ENCODE data around the gene LZTR1. TPM values are rescaled to one million over a fixed set of nuclear protein-coding genes. Genes with fewer than 3 reads are reported as not detected.

Gene LZTR1
- polyA plus RNA-seq, 1 donor from 2014 or later: 11.9 TPM

GRCh38 chr22:21014726-21015465 lies 32.8 kb downstream of the LZTR1 start, which contains the start of gene P2RX6:
Gene P2RX6 (plus strand): TSS chr22:21015165. CDS start chr22:21015175, 10 bp downstream.
- Mint-ChIP-seq H3K27ac (peak within 1 kb of the TSS; percentile 94 to 97 (median 95)), H3K9me3 (no peaks in the 10 kb centered on the region), H3K4me3 (peak within 1 kb of the TSS; percentile 84 to 97 (median 91)), H3K27me3 (no peaks in the 10 kb centered on the region), H3K4me1 (peaks cover 10 to 18% (median 11%) of the 10 kb centered on the region in 3 donors), H3K36me3 (no peaks in the 10 kb centered on the region)

GRCh38 chr22:21015466-21016006 lies 33.4 kb downstream of the LZTR1 start:
- Mint-ChIP-seq H3K4me3 (peak overlapping the region in 1 of 4 donors; percentile 33), H3K27me3 (no peaks in the 10 kb centered on the region), H3K27ac (peak overlapping the region in 2 of 3 donors; percentile 74 to 94), H3K9me3 (no peaks in the 10 kb centered on the region), H3K4me1 (peaks cover 10 to 18% (median 11%) of the 10 kb centered on the region in 3 donors), H3K36me3 (no peaks in the 10 kb centered on the region)

- Mint-ChIP-seq H3K9me3 (no peaks in the 10 kb centered on the region), H3K4me1 (peaks cover 8 to 18% (median 11%) of the 10 kb centered on the region in 3 donors), H3K36me3 (no peaks in the 10 kb centered on the region), H3K4me3 (peak overlapping the region in 3 of 4 donors; percentile 32 to 72 (median 49)), H3K27ac (peak overlapping the region in 1 of 3 donors; percentile 25), H3K27me3 (no peaks in the 10 kb centered on the region)
These were observed 34.7 kb downstream of the LZTR1 start for GRCh38 chr22:21016644-21017420.

GRCh38 chr22:21018314-21018713 lies 36.2 kb downstream of the LZTR1 start:
- Mint-ChIP-seq H3K27me3 (no peaks in the 10 kb centered on the region), H3K9me3 (no peaks in the 10 kb centered on the region), H3K27ac (no peak overlapping the region)

GRCh38 chr22:21020802-21021429 lies 38.8 kb downstream of the LZTR1 start:
- peaks cover 0 to 6% (median 3%) of the 10 kb centered on the region in 3 donors for H3K4me1 Mint-ChIP-seq
- no peaks in the 10 kb centered on the region for H3K27me3 Mint-ChIP-seq
- no peaks in the 10 kb centered on the region for H3K36me3 Mint-ChIP-seq
- peak overlapping the region in 1 of 3 donors; percentile 86 for H3K27ac Mint-ChIP-seq
- H3K4me3 Mint-ChIP-seq: peak overlapping the region in 1 of 4 donors; percentile 29
- H3K9me3 Mint-ChIP-seq: peaks cover 0 to 2% (median 0%) of the 10 kb centered on the region in 3 donors

More at GRCh38 chr22:21018314-21018713, 36.2 kb downstream of the LZTR1 start:
- H3K4me3 Mint-ChIP-seq: no peak overlapping the region
- H3K36me3 Mint-ChIP-seq: no peaks in the 10 kb centered on the region
- H3K4me1 Mint-ChIP-seq: peaks cover 8 to 14% (median 11%) of the 10 kb centered on the region in 3 donors

- peaks cover 0 to 2% (median 0%) of the 10 kb centered on the region in 3 donors for H3K9me3 Mint-ChIP-seq
- peaks cover 0 to 6% (median 3%) of the 10 kb centered on the region in 3 donors for H3K4me1 Mint-ChIP-seq
These were observed 40.4 kb downstream of the LZTR1 start for GRCh38 chr22:21022507-21022906.

GRCh38 chr22:21022955-21023614 lies 41.0 kb downstream of the LZTR1 start:
- H3K36me3 Mint-ChIP-seq: no peaks in the 10 kb centered on the region
- H3K4me3 Mint-ChIP-seq: no peak overlapping the region
- no peaks in the 10 kb centered on the region for H3K27me3 Mint-ChIP-seq
- H3K9me3 Mint-ChIP-seq: peaks cover 0 to 2% (median 0%) of the 10 kb centered on the region in 3 donors
- H3K27ac Mint-ChIP-seq: peak overlapping the region in 1 of 3 donors; percentile 82
- H3K4me1 Mint-ChIP-seq: peaks cover 0 to 6% (median 3%) of the 10 kb centered on the region in 3 donors

More at GRCh38 chr22:21022507-21022906, 40.4 kb downstream of the LZTR1 start:
- no peaks in the 10 kb centered on the region for H3K36me3 Mint-ChIP-seq
- peak overlapping the region in 1 of 3 donors; percentile 82 for H3K27ac Mint-ChIP-seq
- no peak overlapping the region for H3K4me3 Mint-ChIP-seq
- H3K27me3 Mint-ChIP-seq: no peaks in the 10 kb centered on the region

GRCh38 chr22:21025266-21025665 lies 43.2 kb downstream of the LZTR1 start:
- Mint-ChIP-seq H3K27ac (peak overlapping the region in 1 of 3 donors; percentile 80), H3K27me3 (peaks cover 7% of the 10 kb centered on the region), H3K9me3 (peaks cover 0 to 2% (median 0%) of the 10 kb centered on the region in 3 donors), H3K4me3 (peak overlapping the region in 1 of 4 donors; percentile 58), H3K4me1 (peaks cover 0 to 6% (median 3%) of the 10 kb centered on the region in 3 donors), H3K36me3 (no peaks in the 10 kb centered on the region)

- H3K4me1 Mint-ChIP-seq: peaks cover 0 to 6% (median 3%) of the 10 kb centered on the region in 3 donors
- peaks cover 0 to 2% (median 0%) of the 10 kb centered on the region in 3 donors for H3K9me3 Mint-ChIP-seq
- no peaks in the 10 kb centered on the region for H3K36me3 Mint-ChIP-seq
- peak overlapping the region in 1 of 3 donors; percentile 80 for H3K27ac Mint-ChIP-seq
- H3K4me3 Mint-ChIP-seq: peak overlapping the region in 1 of 4 donors; percentile 39
- H3K27me3 Mint-ChIP-seq: peaks cover 15% of the 10 kb centered on the region
These were observed 44.0 kb downstream of the LZTR1 start for GRCh38 chr22:21025763-21026755.

- no peak overlapping the region for H3K4me3 Mint-ChIP-seq
- no peaks in the 10 kb centered on the region for H3K36me3 Mint-ChIP-seq
- peaks cover 0 to 2% (median 0%) of the 10 kb centered on the region in 3 donors for H3K9me3 Mint-ChIP-seq
- H3K4me1 Mint-ChIP-seq: peaks cover 0 to 6% (median 3%) of the 10 kb centered on the region in 3 donors
- H3K27ac Mint-ChIP-seq: no peak overlapping the region
- H3K27me3 Mint-ChIP-seq: peaks cover 18% of the 10 kb centered on the region
These were observed 44.9 kb downstream of the LZTR1 start for GRCh38 chr22:21026783-21027692.

GRCh38 chr22:21028277-21029251 lies 46.5 kb downstream of the LZTR1 start:
- no peaks in the 10 kb centered on the region for H3K36me3 Mint-ChIP-seq
- H3K27ac Mint-ChIP-seq: no peak overlapping the region
- H3K4me3 Mint-ChIP-seq: no peak overlapping the region

More at GRCh38 chr22:21028277-21029251, 46.5 kb downstream of the LZTR1 start:
- Mint-ChIP-seq H3K9me3 (peaks cover 0 to 2% (median 0%) of the 10 kb centered on the region in 3 donors), H3K27me3 (peaks cover 18% of the 10 kb centered on the region), H3K4me1 (peaks cover 0 to 6% (median 3%) of the 10 kb centered on the region in 3 donors)

All from IgD-negative memory B cell (primary cell).